HEK293T (cell line): ENCODE measurements around the gene NDRG2.

Source experiments
- BHLHE40 ChIP-seq: fragments of 450-650 bp; IDR thresholded peaks from 2 replicates; pipeline ENCODE4 v1.6.1; 2016; ENCODE audit warnings: mild to moderate bottlenecking, moderate library complexity, borderline replicate concordance
- SP1 ChIP-seq: fragments of 450-650 bp; IDR thresholded peaks from 2 replicates; pipeline ENCODE4 v1.6.1; 2017
- TARDBP ChIP-seq: fragments of 450-650 bp; IDR thresholded peaks from 2 replicates; pipeline ENCODE4 v1.6.1; 2016
- ZNF384 ChIP-seq: fragments of 450-650 bp; IDR thresholded peaks from 2 replicates; pipeline ENCODE4 v1.6.1; 2016
- TF ChIP-seq, protein P1 (sequence below): fragments of 450-650 bp; IDR thresholded peaks from 2 replicates; pipeline ENCODE4 v1.6.1; 2016

DNA sequence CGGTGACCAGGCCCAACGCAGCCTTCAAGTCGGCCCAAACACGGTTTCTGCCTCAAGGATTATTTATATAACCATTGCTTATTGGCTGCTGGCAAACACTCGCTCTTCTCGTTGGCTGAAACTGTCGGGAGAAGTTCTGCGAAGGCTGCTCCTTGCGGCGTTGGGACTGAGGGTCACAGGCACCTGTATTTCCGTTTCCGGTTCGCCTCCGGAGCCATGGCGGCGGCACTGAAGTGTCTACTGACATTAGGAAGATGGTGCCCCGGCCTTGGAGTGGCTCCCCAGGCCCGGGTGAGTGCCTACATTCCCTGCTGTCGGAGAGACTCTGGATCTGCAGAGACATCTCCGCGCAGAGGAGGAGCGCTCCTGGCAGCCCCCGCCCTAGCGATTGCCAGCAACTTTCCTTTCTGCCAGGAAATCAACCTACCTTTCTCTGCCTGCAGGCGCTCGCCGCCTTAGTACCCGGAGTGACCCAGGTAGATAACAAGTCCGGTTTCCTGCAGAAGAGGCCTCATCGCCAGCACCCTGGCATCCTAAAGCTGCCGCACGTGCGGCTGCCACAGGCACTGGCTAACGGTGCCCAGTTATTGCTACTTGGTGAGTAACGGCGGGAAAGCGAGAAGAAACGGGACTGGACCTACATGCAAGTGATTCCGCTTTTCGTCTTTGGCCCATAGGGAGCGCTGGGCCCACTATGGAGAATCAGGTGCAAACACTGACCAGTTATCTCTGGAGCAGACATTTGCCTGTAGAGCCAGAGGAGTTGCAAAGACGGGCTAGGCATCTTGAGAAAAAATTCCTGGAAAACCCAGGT is 34.9 kb downstream of the NDRG2 start, which contains the start of gene METTL17:
- TF ChIP-seq TARDBP (no peak), SP1 (no peak), BHLHE40 (no peak), ZNF384 (no peak)
- TF ChIP-seq, protein P1, sequence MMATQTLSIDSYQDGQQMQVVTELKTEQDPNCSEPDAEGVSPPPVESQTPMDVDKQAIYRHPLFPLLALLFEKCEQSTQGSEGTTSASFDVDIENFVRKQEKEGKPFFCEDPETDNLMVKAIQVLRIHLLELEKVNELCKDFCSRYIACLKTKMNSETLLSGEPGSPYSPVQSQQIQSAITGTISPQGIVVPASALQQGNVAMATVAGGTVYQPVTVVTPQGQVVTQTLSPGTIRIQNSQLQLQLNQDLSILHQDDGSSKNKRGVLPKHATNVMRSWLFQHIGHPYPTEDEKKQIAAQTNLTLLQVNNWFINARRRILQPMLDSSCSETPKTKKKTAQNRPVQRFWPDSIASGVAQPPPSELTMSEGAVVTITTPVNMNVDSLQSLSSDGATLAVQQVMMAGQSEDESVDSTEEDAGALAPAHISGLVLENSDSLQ: peak; percentile 55
